HCT116 (cell line): Measurements from ENCODE around the gene SLC9C2. TPM values are rescaled to one million over a fixed set of nuclear protein-coding genes. Genes with fewer than 3 reads are reported as not detected.

Source experiments
- ATAC-seq: fragments of 200-7000 bp; cut with Tn5 transposase; 2 replicates; pipeline ENCODE4 v1.9.1; 2020; ENCODE audit warnings: mild to moderate bottlenecking, moderate library complexity
- BruUV-seq: library from RNA; stranded (reverse); fragments of 400-500 nt; replicated peaks from 2 replicates; lab custom pipeline; 2021; lab: Mats Ljungman, UMichigan
- CTCF ChIA-PET: fragments of 300-600 bp; sonication (Branson Sonifier 250); formaldehyde crosslinking; loops from one replicate; lab custom pipeline; 2021; ENCODE audit warnings: antibody characterized with exemption; lab: Charles Lee
- POLR2A ChIA-PET: fragments of 300-600, 350-600 bp; sonication (Branson Sonifier 250); formaldehyde crosslinking; loops from one replicate; lab custom pipeline; 2021; ENCODE audit warnings: antibody characterized with exemption; lab: Charles Lee
- RAD21 ChIA-PET, 2 experiments: fragments of 300-600 bp; sonication (Branson Sonifier 250); formaldehyde crosslinking; loops; one replicate each; lab custom pipeline; 2023; ENCODE audit warnings: low total read pairs in 2 of 2; ENCODE audit not compliant: uncharacterized antibody in 2 of 2, unreplicated experiment in 2 of 2, low non-redundant PET in 1 of 2; lab: Charles Lee
- DNase-seq: peaks from one replicate; pipeline ENCODE4 v3.0.0-alpha.2; 2010; ENCODE audit warnings: low read depth, low spot score
- H2AFZ ChIP-seq: fragments of 200-600 bp; shearing (Covaris generic), sonication (generic); 2 replicates; pipeline ENCODE4 v1.6.1; 2017; ENCODE audit warnings: low read depth, mixed run types, mixed read lengths, antibody characterized with exemption, low read length; ENCODE audit not compliant: poor library complexity, severe bottlenecking
- H3K27ac ChIP-seq: 2 replicates; pipeline ENCODE4 v1.5.1; 2012; ENCODE audit warnings: low read depth, low read length
- H3K27me3 ChIP-seq: fragments of 200-600 bp; sonication (generic); 2 replicates; pipeline ENCODE4 v1.6.1; 2016; ENCODE audit warnings: mixed run types, low read length, mixed read lengths; ENCODE audit not compliant: insufficient read depth
- H3K36me3 ChIP-seq, 2 experiments: fragments of 200-500 bp in 1 of 2; fragments of 200-600 bp in 1 of 2; sonication (Bioruptor generic) in 1 of 2; sonication (generic) in 1 of 2; 2 replicates each; pipeline versions ENCODE4 v1.5.1 to v1.6.1; 2014 to 2016; ENCODE audit warnings: low read length in 2 of 2, inconsistent platforms in 1 of 2, mixed read lengths in 1 of 2, mixed run types in 1 of 2; ENCODE audit not compliant: insufficient read depth in 2 of 2, control insufficient read depth in 1 of 2
- H3K4me1 ChIP-seq, 2 experiments: fragments of 200-600 bp in 1 of 2; sonication (generic) in 1 of 2; 2 replicates each; pipeline versions ENCODE4 v1.5.1 to v1.6.1; 2012 to 2017; ENCODE audit warnings: low read length in 2 of 2, inconsistent platforms in 1 of 2, mild to moderate bottlenecking in 1 of 2, mixed read lengths in 1 of 2, mixed run types in 1 of 2, moderate library complexity in 1 of 2; ENCODE audit not compliant: insufficient read depth in 2 of 2, control insufficient read depth in 1 of 2
- H3K4me2 ChIP-seq: fragments of 200-600 bp; sonication (generic); 2 replicates; pipeline ENCODE4 v1.6.1; 2017; ENCODE audit warnings: mixed run types, low read length, mixed read lengths
- H3K4me3 ChIP-seq, 2 experiments: fragments of 200-600 bp in 1 of 2; sonication (generic) in 1 of 2; replicated peaks in 1 of 2; 2 replicates each; pipeline ENCODE4 v1.5.1; 2011 to 2016; ENCODE audit warnings: low read length in 2 of 2, control low read depth in 1 of 2, low read depth in 1 of 2, mild to moderate bottlenecking in 1 of 2, mixed read lengths in 1 of 2, mixed run types in 1 of 2
- H3K79me2 ChIP-seq: fragments of 200-600 bp; sonication (generic); 2 replicates; pipeline ENCODE4 v1.6.1; 2017; ENCODE audit warnings: mild to moderate bottlenecking, mixed run types, low read length, moderate library complexity, mixed read lengths; ENCODE audit not compliant: insufficient read depth
- H3K9ac ChIP-seq: fragments of 200-600 bp; sonication (generic); 2 replicates; pipeline ENCODE4 v1.6.1; 2016; ENCODE audit warnings: low read length, mixed read lengths
- H3K9me2 ChIP-seq: fragments of 200-600 bp; sonication (generic), shearing (Covaris generic); 2 replicates; pipeline ENCODE4 v1.6.1; 2017; ENCODE audit warnings: mixed run types, mild to moderate bottlenecking, moderate library complexity; ENCODE audit not compliant: insufficient read depth
- H3K9me3 ChIP-seq, 2 experiments: fragments of 200-500 bp in 1 of 2; fragments of 200-600 bp in 1 of 2; sonication (Bioruptor generic) in 1 of 2; sonication (generic) in 1 of 2; 2 replicates each; pipeline ENCODE4 v1.6.1; 2014 to 2017; ENCODE audit warnings: low read length in 2 of 2, mixed read lengths in 2 of 2, inconsistent platforms in 1 of 2, low read depth in 1 of 2, mild to moderate bottlenecking in 1 of 2, mixed run types in 1 of 2, moderate library complexity in 1 of 2; ENCODE audit not compliant: control insufficient read depth in 1 of 2, insufficient read depth in 1 of 2
- H4K20me1 ChIP-seq: fragments of 200-600 bp; sonication (generic), shearing (Covaris generic); 2 replicates; pipeline ENCODE4 v1.6.1; 2017; ENCODE audit warnings: mixed run types, mild to moderate bottlenecking, moderate library complexity; ENCODE audit not compliant: insufficient read depth
- EGR1 ChIP-seq: IDR thresholded peaks from 2 replicates; pipeline ENCODE4 v1.6.1; 2012; ENCODE audit warnings: low read depth
- ELF1 ChIP-seq: IDR thresholded peaks from 2 replicates; pipeline ENCODE4 v1.6.1; 2012; ENCODE audit warnings: low read depth, borderline replicate concordance
- EZH2 ChIP-seq: fragments of 200-600 bp; sonication (generic); IDR thresholded peaks from 2 replicates; pipeline ENCODE4 v1.6.1; 2017; ENCODE audit warnings: antibody characterized with exemption, mixed run types
- POLR2AphosphoS5 ChIP-seq: IDR thresholded peaks from 2 replicates; pipeline ENCODE4 v1.6.1; 2011; ENCODE audit warnings: mild to moderate bottlenecking, low read depth, low read length, moderate library complexity
- SRF ChIP-seq: IDR thresholded peaks from 2 replicates; pipeline ENCODE4 v1.6.1; 2012; ENCODE audit warnings: low read depth
- TCF7L2 ChIP-seq: IDR thresholded peaks from 2 replicates; pipeline ENCODE4 v1.7.0; 2011; ENCODE audit warnings: borderline replicate concordance, inconsistent platforms; ENCODE audit not compliant: insufficient read depth, insufficient read length; ENCODE audit errors: extremely low read depth
- ZNF274 ChIP-seq: fragments of 200-500 bp; sonication (Bioruptor generic); IDR thresholded peaks from 2 replicates; pipeline ENCODE4 v1.6.1; 2014; ENCODE audit warnings: mild to moderate bottlenecking, low read depth, low read length, inconsistent platforms
- intact Hi-C: fragments of 100-400 bp; cut with micrococcal nuclease; formaldehyde crosslinking; loops from 2 replicates; pipeline ENCODE4 v1.10.0; 2022
- total RNA-seq: library from RNA; stranded (reverse); gene quantifications from one replicate; pipeline ENCODE4 v1.2.1, GENCODE V29; 2021; ENCODE audit not compliant: unreplicated experiment
- TF ChIP-seq, protein P1 (sequence below): IDR thresholded peaks from 2 replicates; pipeline ENCODE4 v1.6.1; 2011; ENCODE audit warnings: mild to moderate bottlenecking, low read length, moderate library complexity; ENCODE audit not compliant: insufficient replicate concordance; ENCODE audit errors: extremely low read depth
- TF ChIP-seq, protein P2 (sequence below): IDR thresholded peaks from 2 replicates; pipeline ENCODE4 v1.6.1; 2012

The SLC9C2 gene
- total RNA-seq, 1 experiment from 2014 or later, result not detected

DNA sequence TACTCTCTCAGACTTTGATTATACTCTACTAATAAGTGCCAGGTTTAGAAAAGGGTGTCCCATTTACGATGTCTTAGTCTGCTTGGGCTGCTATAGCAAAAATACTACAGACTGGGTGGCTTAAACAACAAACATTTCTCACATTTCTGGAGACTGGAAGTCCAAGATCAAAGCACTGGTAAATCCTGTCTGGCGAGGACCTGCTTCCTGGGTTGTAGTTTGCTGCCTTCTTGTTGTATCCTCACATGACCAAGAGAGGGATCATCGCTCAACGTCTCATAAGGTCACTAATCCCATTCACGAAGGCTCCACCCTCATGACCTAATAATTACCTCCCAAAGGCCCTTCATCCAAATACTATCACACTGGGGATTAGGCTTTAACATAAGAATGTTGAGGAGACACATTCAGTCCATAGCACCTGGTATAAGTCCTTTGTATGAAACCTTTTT lies 113.7 kb downstream of the SLC9C2 start:
- H2AFZ ChIP-seq, result no peak overlapping the region
- H3K4me1 ChIP-seq, result peaks cover 0 to 5% of the 10 kb centered on the region in 2 experiments; a peak in 1 of 4 replicates
- peak; percentile 73 for ATAC-seq
- H4K20me1 ChIP-seq, result no peaks in the 10 kb centered on the region
- CTCF ChIA-PET, result no interaction called here
- no peak for DNase-seq
- no peak overlapping the region for H3K4me3 ChIP-seq
- no TSS peak for BruUV-seq
- H3K27ac ChIP-seq, result no peak overlapping the region
- H3K36me3 ChIP-seq, result peaks cover 35 to 50% of the 10 kb centered on the region in 2 experiments
- TF ChIP-seq EZH2 (no peak), ELF1 (0 out of 2 replicates have a peak, but pooled peaks have one; percentile 6)
- TF ChIP-seq, all 23 proteins: peak for 1
- H3K27me3 ChIP-seq, result no peaks in the 10 kb centered on the region
- no peak overlapping the region for H3K4me2 ChIP-seq
- no peaks in the 10 kb centered on the region for H3K9me2 ChIP-seq
- RAD21 ChIA-PET, result no interaction called here
- peaks cover 3% of the 10 kb centered on the region; the same call in 1 of the 2 replicates for H3K79me2 ChIP-seq
- H3K9ac ChIP-seq, result no peak overlapping the region
- H3K9me3 ChIP-seq, result no peaks in the 10 kb centered on the region
- POLR2A ChIA-PET, result no interaction called here
- intact Hi-C loops, result no loop called here

DNA sequence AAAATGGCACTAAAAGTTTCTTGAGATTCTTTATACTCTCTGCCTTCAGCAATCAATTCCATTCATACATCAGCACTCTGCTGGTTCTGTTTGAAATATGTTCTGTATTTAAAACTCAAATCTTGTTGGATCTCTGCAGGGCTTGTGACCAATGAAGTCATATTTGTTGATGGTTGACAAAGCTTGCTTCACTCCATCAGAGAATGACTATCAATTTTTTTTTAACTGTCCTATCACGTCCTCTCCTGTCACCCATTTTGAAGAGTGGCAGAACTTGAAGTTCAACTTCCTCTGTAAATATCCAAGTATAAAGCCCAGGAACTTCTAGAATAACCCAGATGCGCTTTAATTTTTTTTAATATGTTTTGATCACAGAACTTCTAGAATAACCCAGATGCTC lies 114.9 kb downstream of the SLC9C2 start:
- no peak overlapping the region for H3K9ac ChIP-seq
- no peaks in the 10 kb centered on the region for H3K9me3 ChIP-seq
- peaks cover 0 to 5% of the 10 kb centered on the region in 2 experiments; a peak in 1 of 4 replicates for H3K4me1 ChIP-seq
- BruUV-seq, result TSS peak; percentile 13
- ChIA-PET POLR2A (no interaction called here), RAD21 (no interaction called here)
- peaks cover 41 to 58% of the 10 kb centered on the region in 2 experiments for H3K36me3 ChIP-seq
- no peak overlapping the region for H2AFZ ChIP-seq
- no peaks in the 10 kb centered on the region for H3K9me2 ChIP-seq
- no peaks in the 10 kb centered on the region for H4K20me1 ChIP-seq
- TF ChIP-seq EZH2 (no peak), ZNF274 (no peak), EGR1 (no peak), TCF7L2 (no peak), POLR2AphosphoS5 (no peak), SRF (no peak)
- TF ChIP-seq, protein P1, sequence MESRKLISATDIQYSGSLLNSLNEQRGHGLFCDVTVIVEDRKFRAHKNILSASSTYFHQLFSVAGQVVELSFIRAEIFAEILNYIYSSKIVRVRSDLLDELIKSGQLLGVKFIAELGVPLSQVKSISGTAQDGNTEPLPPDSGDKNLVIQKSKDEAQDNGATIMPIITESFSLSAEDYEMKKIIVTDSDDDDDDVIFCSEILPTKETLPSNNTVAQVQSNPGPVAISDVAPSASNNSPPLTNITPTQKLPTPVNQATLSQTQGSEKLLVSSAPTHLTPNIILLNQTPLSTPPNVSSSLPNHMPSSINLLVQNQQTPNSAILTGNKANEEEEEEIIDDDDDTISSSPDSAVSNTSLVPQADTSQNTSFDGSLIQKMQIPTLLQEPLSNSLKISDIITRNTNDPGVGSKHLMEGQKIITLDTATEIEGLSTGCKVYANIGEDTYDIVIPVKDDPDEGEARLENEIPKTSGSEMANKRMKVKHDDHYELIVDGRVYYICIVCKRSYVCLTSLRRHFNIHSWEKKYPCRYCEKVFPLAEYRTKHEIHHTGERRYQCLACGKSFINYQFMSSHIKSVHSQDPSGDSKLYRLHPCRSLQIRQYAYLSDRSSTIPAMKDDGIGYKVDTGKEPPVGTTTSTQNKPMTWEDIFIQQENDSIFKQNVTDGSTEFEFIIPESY, result no peak
- TF ChIP-seq, protein P2, sequence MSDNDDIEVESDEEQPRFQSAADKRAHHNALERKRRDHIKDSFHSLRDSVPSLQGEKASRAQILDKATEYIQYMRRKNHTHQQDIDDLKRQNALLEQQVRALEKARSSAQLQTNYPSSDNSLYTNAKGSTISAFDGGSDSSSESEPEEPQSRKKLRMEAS, result no peak
- TF ChIP-seq, all 23 proteins: peak for 0
- CTCF ChIA-PET, result no interaction called here
- Histone ChIP-seq H3K27ac (no peak overlapping the region), H3K27me3 (no peaks in the 10 kb centered on the region), H3K4me2 (no peak overlapping the region), H3K79me2 (peaks cover 4% of the 10 kb centered on the region; the same call in 1 of the 2 replicates), H3K4me3 (no peak overlapping the region)
- intact Hi-C loops, result no loop called here
- DNase-seq (no peak), ATAC-seq (no peak)
